Measurements from ENCODE around the gene RUVBL1.

RUVBL1 gene

GRCh38 chr3:128064962-128065361, 58.6 kb downstream of the RUVBL1 start:
- FAIRE-seq = no peak

GRCh38 chr3:128063865-128064264, 59.7 kb downstream of the RUVBL1 start:
- FAIRE-seq = no peak

GRCh38 chr3:128062033-128062745, 61.4 kb downstream of the RUVBL1 start:
- FAIRE-seq = no peak

GRCh38 chr3:128060473-128061381, 62.9 kb downstream of the RUVBL1 start:
- FAIRE-seq = no peak

- no peak for FAIRE-seq
Measured at GRCh38 chr3:128056258-128056657, 67.4 kb downstream of the RUVBL1 start.

- FAIRE-seq = no peak
Measured at GRCh38 chr3:128054367-128054766, 69.2 kb downstream of the RUVBL1 start.

- FAIRE-seq = no peak
Measured at GRCh38 chr3:128053614-128054013, 70.0 kb downstream of the RUVBL1 start.

- no peak for FAIRE-seq
Measured at GRCh38 chr3:128052595-128053351, 70.8 kb downstream of the RUVBL1 start.

GRCh38 chr3:128051837-128052594, 71.6 kb downstream of the RUVBL1 start, which contains the start of gene SEC61A1:
SEC61A1 (plus strand) TSS chr3:128052437; CDS start chr3:128052553, 116 bp downstream.
- FAIRE-seq = no peak

GRCh38 chr3:128051459-128051836, 72.2 kb downstream of the RUVBL1 start:
- no peak for FAIRE-seq

GRCh38 chr3:128050597-128050996, 73.0 kb downstream of the RUVBL1 start:
- no peak for FAIRE-seq

GRCh38 chr3:128041344-128041743, 82.3 kb downstream of the RUVBL1 start:
- no peak for FAIRE-seq

- no peak for FAIRE-seq
Measured at GRCh38 chr3:128040660-128041059, 83.0 kb downstream of the RUVBL1 start.

GRCh38 chr3:128040041-128040440, 83.6 kb downstream of the RUVBL1 start:
- no peak for FAIRE-seq

- no peak for FAIRE-seq
Measured at GRCh38 chr3:128036119-128036518, 87.5 kb downstream of the RUVBL1 start.

- no peak for FAIRE-seq
Measured at GRCh38 chr3:128033102-128033501, 90.5 kb downstream of the RUVBL1 start.

Measured in TTC549 (cell line).